Neural cell (in vitro differentiated cells): ENCODE measurements around the gene FAXC.

Experiments used
- EP300 ChIP-seq: fragments of 450-650 bp; conservative IDR thresholded peaks from 2 replicates; pipeline ENCODE4 v1.6.1; 2014; ENCODE audit warnings: antibody characterized with exemption, mild to moderate bottlenecking, moderate library complexity; ENCODE audit not compliant: poor library complexity, severe bottlenecking
- TF ChIP-seq, protein P1 (sequence below): fragments of 450-650 bp; IDR thresholded peaks from 2 replicates; pipeline ENCODE4 v1.5.1; 2014; ENCODE audit warnings: antibody characterized with exemption, mild to moderate bottlenecking, moderate library complexity; ENCODE audit not compliant: poor library complexity, severe bottlenecking

- TF ChIP-seq EP300: no peak
- TF ChIP-seq, protein P1, sequence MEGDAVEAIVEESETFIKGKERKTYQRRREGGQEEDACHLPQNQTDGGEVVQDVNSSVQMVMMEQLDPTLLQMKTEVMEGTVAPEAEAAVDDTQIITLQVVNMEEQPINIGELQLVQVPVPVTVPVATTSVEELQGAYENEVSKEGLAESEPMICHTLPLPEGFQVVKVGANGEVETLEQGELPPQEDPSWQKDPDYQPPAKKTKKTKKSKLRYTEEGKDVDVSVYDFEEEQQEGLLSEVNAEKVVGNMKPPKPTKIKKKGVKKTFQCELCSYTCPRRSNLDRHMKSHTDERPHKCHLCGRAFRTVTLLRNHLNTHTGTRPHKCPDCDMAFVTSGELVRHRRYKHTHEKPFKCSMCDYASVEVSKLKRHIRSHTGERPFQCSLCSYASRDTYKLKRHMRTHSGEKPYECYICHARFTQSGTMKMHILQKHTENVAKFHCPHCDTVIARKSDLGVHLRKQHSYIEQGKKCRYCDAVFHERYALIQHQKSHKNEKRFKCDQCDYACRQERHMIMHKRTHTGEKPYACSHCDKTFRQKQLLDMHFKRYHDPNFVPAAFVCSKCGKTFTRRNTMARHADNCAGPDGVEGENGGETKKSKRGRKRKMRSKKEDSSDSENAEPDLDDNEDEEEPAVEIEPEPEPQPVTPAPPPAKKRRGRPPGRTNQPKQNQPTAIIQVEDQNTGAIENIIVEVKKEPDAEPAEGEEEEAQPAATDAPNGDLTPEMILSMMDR: no peak
These were observed 102.9 kb downstream of the FAXC start for GRCh38 chr6:99246602-99247001.
